Effector CD4-positive, alpha-beta T cell (primary cell): ENCODE measurements around the gene GPX6.
"Not testable (repeated sequence)": the region's sequence is repeated elsewhere in the genome, so short reads cannot be mapped to it uniquely, and the experiment has no call there.

Experiments
- DNase-seq: peaks from one replicate; pipeline ENCODE4 v3.0.0-alpha.2; 2020

Gene GPX6

GRCh38 chr6:28523241-28523622 lies 7.6 kb upstream of the GPX6 start:
- peak; percentile 8 for DNase-seq

GRCh38 chr6:28522594-28523240 lies 7.1 kb upstream of the GPX6 start:
- no peak for DNase-seq

DNA sequence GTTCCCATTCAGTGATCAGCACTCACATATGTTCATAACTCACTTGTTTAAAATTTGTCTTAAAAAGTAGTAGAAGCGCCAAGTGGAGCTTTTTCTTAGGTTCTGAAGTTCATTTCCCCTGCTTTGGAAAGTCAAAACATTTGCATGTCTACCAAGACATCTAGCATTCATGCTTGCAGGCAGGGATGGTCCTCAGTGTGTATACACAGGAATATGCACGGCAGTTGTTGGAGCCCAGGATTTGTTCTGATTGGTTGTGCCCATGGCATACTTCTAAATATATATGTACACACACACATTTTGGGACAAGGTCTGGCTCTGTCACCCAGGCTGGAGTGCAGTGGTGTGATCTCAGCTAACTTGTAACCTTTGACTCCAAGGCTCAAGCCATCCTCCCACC lies 2.4 kb upstream of the GPX6 start:
- no peak for DNase-seq

DNA sequence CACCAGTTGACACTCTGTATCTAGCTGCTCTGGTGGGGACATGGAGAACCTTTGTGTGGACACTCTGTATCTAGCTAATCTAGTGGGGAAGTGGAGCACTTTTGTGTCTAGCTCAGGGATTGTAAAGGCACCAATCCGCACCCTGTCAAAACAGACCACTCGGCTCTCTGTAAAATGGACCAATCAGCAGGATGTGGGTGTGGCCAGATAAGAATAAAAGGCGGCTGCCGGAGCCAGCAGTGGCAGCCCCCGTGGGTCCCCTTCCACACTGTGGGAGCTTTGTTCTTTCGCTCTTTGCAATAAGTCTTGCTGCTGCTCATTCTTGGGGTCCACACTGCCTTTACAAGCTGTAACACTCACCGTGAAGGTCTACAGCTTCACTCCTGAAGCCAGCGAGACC lies 3.2 kb downstream of the GPX6 start:
- DNase-seq = not testable (repeated sequence)

- DNase-seq = no peak
Measured at GRCh38 chr6:28511628-28512300, 3.8 kb downstream of the GPX6 start.

- DNase-seq = no peak
Measured at GRCh38 chr6:28506807-28507475, 8.7 kb downstream of the GPX6 start.

DNA sequence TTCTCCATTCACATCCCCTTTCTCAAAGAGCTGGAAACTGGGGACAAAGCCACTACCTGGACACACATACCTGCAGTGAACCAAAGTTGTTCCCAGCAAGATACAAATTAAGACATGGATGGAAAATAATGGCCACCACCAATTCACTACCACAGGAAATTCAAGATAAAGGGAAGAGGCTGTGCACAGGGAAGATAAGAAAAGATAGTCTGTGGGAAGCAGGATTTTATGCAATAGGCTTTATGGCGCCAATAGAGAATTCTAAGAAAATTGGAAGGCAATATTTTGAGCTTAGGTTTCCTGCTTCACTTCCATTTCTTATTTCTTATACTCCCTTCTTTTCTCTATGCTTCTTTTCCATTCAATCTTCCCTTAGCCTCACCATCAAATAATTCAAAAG lies 9.9 kb downstream of the GPX6 start:
- no peak for DNase-seq

GRCh38 chr6:28502709-28503305 lies 12.8 kb downstream of the GPX6 start:
- DNase-seq = not testable (repeated sequence)

DNA sequence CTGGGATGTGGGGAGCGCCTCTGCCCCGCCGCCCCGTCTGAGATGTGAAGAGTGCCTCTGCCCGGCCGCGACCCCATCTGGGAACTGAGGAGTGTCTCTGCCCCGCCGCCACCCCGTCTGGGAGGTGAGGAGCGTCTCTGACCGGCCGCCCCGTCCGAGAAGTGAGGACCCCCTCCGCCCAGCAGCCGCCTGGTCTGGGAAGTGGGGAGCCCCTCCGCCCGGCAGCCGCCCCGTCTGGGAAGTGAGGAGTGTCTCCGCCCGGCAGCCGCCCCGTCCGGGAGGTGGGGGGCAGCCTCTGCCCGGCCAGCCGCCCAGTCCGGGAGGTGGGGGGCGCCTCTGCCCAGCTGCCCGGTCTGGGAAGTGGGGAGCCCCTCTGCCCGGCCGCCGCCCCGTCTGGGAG lies 13.5 kb downstream of the GPX6 start:
- not testable (repeated sequence) for DNase-seq

DNA sequence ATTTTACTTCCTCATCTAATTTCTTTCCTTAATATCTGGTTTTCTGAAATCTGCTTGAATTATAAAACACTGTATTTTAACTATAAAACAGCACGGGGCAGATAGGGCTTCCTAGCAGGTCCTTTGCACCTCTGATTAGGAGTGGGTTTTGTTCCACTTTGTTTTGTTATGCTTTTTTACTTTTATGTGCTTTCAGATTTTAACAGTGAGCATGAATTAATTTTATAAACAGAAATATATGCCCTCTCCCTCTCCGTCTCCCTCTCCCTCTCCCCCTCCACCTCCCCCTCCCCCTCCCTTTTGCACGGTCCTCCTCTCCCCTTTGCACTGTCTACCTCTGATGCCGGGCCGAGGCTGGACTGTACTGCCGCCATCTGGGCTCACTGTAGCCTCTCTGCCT lies 14.3 kb downstream of the GPX6 start:
- no peak for DNase-seq

DNA sequence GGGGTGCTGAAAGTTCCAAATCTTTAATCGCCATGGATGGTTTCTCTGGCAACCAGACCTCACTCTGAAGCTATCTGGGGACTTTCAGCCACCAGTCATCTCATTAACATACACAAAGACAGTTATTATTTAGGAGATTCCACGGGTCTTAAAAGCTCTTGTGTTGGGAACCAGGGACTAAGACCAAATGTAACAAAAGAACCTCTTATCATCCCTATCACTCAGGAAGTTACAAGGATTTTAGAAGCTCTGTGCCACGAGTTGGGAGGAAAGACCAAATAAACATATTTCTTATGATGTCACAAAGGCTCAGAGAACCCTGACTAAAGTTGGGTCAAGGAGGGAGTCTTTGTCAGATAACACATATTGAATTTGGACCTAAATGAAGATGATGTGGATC lies 17.7 kb downstream of the GPX6 start:
- no peak for DNase-seq

GRCh38 chr6:28497306-28497705 lies 18.3 kb downstream of the GPX6 start:
- DNase-seq = no peak

DNA sequence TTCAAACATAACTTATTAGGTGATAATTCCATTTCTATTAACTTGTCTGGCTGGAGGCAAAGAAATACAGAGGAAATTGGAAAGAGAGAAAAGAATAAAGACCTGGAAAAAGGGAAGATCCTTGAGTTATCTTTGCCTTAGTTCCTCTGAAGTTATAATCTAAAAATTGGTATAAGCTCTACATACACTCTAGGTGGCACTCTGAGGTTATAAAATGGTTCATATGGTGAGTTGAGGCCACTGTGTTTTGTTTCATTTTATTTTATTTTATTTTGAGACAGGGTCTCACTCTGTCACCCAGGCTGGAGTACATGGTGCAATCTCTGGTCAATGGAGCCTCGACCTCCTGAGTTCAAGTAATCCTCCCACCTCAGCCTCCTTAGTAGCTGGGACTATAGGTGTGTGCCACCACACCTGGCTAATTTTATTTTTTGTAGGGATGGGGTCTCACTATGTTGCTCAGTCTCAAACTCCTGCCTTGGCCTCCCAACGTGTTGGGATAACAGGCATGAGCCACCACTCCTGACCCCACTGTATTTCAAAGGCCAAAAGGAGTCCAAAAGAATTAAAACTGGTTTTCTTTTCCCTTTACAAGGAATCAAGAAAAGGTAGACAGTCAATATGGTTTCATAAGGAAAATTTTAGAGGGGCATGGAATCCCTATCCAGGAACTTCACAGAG lies 19.4 kb downstream of the GPX6 start:
- DNase-seq = no peak

DNA sequence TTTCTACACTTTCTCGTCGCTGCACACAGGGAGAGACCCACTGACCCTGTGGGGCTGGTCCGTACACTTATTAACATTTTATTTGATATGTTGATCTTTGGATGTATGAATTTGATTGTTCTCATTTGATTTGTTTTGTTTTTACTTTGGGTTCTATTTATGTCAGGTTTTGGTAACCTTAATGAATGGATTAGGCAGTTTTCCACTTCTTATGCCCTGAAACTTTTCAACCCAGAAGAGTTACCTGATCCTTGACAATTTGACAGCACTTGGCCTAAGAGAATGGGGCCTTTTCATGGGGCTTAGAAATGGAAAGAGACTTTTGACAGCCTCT lies 23.6 kb downstream of the GPX6 start:
- no peak for DNase-seq

DNA sequence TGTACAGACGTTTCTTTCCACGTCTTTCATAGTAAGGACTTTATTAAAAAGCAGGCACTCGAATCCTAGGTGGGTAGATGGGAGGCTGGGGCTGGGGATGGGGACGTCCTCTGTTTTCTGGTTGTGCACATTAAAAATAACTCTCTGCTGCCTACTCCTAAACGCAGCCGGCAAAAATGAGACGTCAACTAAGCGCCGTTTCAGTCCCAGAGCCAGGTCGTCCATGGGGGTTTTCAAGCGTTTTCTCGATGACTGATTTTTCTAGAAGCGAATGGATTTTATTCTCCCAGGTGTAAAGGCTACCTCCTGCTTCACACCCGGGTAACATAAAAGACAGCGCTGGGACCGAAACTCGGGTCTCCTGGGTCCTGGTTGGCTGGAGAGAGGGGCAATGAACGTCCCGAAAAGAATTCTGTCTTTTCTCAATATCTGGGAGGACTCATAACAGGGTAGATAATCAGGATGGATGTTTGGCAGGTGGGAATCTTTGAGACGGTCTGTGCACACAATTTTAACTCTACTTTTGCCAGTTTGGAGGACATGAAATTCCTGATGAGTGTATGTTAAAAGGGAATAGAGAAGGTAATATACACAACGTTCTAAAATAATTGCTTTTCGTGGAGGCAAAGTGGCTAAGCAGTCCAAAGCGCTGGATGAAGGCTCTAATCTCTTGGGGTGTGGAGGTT lies 25.2 kb downstream of the GPX6 start:
- DNase-seq = no peak

DNA sequence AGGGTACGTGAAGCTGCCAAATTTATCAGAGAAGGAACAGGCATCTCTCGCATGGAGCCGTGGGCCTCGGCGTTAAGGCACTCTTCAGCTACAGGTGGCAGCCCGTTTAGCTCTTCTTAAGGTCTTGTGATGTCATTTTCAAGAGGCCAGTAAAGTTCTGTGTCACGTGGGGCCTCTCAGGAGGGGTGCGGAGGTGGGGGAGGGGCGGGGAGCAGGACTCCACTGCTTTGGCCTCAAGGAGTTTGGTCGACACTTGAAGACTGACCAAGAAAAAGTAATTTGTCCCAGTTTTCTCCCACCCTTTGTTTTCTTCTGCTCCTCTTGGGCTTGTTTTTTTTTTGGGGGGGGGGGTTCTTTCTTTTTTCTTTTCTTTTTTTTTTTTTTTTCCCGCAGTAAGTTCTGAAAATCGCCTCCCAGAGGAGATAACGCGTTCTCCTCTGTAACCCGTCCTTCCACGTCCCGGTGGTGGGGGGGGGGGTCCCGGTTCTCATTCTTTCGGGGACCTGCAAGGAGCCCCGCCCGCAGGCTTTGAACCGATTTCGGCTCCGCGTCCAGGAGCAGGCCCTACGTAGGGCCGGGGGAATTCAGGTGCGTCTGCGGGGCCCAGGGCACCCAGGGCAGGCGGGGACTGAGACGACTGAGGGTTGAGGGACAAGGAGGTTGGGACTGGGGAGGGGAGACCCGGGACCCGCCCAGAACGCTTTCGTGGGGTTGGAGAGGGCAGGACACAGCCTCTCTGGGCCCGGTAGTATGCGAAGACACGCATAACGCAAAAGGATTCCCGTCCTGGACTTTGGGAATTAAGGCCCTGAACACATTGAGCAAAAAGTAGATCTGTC lies 26.0 kb downstream of the GPX6 start:
- peak; percentile 4 for DNase-seq

DNA sequence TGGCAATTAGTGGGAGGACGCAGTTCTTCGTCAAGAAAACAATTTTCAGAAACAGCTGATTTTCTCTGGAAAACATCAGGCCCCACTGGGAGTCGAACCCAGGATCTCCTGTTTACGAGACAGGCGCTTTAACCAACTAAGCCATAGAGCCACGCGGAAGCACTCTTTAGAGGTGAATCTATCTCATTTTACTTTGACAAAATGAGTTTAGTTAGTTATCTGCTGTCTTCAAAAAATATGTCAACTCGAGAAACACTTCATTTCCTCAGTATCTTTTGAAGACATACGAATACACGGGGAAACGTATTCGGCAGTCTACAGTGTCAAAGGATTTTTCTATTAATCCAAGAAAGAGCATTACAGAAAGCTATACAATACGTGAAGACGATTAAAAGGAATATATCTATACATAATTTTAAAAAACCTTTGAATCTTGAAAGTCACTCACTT lies 26.7 kb downstream of the GPX6 start:
- no peak for DNase-seq

- no peak for DNase-seq
Measured at GRCh38 chr6:28486988-28487742, 28.4 kb downstream of the GPX6 start.

DNA sequence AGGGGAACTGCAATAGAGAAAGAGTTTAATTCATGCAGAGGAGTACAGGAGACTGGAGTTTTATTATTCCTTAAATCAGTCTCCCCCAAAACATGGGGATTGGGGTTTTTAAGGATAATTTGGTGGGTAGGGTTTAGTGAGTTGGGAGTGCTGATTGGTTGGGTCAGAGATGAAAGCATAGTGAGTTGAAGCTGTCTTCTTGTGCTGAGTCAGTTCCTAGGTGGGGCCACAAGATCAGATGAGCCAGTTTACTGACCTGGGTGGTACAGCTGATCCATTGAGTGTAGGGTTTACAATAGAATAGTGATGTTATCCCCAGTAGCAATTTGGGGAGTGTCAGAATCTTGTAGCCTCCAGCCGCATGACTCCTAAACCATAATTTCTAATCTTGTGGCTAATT lies 29.1 kb downstream of the GPX6 start:
- no peak for DNase-seq

DNA sequence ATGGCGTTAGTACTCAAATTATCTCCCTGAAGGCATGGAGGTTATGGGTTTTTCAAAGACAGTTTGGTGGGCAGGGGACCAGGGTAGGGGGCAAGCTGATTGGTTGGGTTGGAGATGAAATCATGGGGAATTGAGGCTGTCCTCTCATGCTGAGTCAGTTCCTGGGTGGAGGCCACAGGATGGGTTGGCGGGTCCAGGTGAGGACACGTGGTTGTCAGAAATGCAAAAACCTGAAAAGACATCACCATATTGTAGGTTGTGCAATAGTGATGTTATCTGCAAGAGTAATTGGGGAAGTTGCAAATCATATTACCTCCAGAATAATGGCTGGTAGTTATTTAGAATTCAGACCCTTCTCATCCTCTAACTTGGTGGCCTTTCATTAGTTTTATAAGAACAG lies 30.1 kb downstream of the GPX6 start:
- DNase-seq = no peak
